ENCODE measurements around the gene DCLK1. TPM values are rescaled to one million over a fixed set of nuclear protein-coding genes. Genes with fewer than 3 reads are reported as not detected.

Gene DCLK1
- total RNA-seq, 1 experiment from 2014 or later, result 36.2 TPM

DNA sequence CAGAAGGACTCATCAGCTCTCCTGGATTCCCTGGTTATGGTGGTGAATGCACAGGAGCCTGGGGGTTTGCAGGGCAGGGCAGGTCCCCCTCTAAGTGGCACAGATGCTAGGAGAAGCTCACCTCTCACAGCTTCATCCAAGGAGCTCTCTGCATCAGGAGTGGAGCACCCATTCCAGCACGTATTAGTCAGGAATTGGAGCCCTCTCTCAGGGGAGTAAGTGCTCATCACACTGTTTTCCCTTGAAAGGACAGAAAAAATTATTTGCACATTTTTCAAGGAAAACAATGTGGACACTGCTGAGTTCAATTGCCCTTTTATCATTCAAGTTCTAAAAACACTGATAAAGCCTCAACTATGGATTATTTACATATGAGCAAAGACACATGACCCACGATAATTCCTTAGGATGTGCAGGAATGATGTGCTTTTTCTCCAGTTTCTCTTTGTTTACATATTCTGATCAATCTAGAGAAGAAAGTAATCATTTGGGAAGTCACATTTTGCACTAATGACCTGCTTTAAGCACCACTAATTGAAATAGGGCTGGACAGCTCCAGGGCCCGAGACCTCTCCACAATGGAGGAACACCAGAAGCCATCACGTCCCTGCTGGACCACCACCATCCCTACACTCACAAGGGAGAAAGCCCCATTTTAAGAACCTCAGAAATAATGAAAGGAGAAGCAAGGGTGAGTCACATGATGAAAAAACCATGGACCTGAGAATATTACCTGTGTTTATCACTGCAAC is 42.6 kb upstream of the DCLK1 start:
- Histone ChIP-seq H3K23me2 (ENCODE audit: insufficient read length, low read depth, low read length, poor library complexity, severe bottlenecking) (no peaks in the 10 kb centered on the region), H3K79me1 (ENCODE audit: insufficient read depth, low read depth, low read length, poor library complexity, severe bottlenecking) (no peaks in the 10 kb centered on the region), H4K91ac (ENCODE audit: insufficient read length, low read depth, low read length) (no peak overlapping the region), H3K14ac (ENCODE audit: insufficient read depth, low read length) (no peak overlapping the region), H2BK20ac (ENCODE audit: low read depth, low read length, poor library complexity, severe bottlenecking) (no peak overlapping the region), H3K9ac (ENCODE audit: extremely low read depth, insufficient read length, low read length) (no peak overlapping the region), H3K4me1 (ENCODE audit: insufficient read depth, low read length) (no peaks in the 10 kb centered on the region), H3K4me2 (ENCODE audit: insufficient read depth, insufficient read length, low read length) (no peak overlapping the region), H3K27ac (ENCODE audit: insufficient read length, low read depth, low read length) (no peak overlapping the region), H4K5ac (ENCODE audit: insufficient read length, low read depth, low read length) (no peak overlapping the region), H2BK15ac (ENCODE audit: low read depth, low read length) (no peak overlapping the region), H2AK5ac (ENCODE audit: insufficient read length, low read length) (no peak overlapping the region), H2BK12ac (ENCODE audit: insufficient read length, low read depth, low read length) (no peak overlapping the region), H3K56ac (ENCODE audit: insufficient read length, low read depth, low read length) (no peak overlapping the region), H3K79me2 (ENCODE audit: insufficient read depth, low read length) (no peaks in the 10 kb centered on the region), H3K23ac (ENCODE audit: insufficient read length, low read depth, low read length) (no peak overlapping the region), H4K20me1 (ENCODE audit: control insufficient read depth, insufficient read depth, insufficient read length) (no peaks in the 10 kb centered on the region), H3K4ac (ENCODE audit: low read depth, low read length) (no peak overlapping the region), H3T11ph (ENCODE audit: low read length) (no peak overlapping the region), H3K18ac (ENCODE audit: insufficient read length, low read depth, low read length) (no peak overlapping the region), H2AFZ (ENCODE audit: low read length) (no peak overlapping the region), H4K8ac (replicated peaks; ENCODE audit: insufficient read length, low read depth, low read length) (no peak overlapping the region), H2BK120ac (ENCODE audit: low read depth, low read length, poor library complexity, severe bottlenecking) (no peak overlapping the region), H2BK5ac (ENCODE audit: insufficient read length, low read length) (no peak overlapping the region), H3K27me3 (ENCODE audit: insufficient read depth, low read length) (no peaks in the 10 kb centered on the region), H3K9me3 (ENCODE audit: control insufficient read depth, low read depth, low read length) (no peaks in the 10 kb centered on the region)
- DNase-seq, result no peak
- TF ChIP-seq, protein P1, sequence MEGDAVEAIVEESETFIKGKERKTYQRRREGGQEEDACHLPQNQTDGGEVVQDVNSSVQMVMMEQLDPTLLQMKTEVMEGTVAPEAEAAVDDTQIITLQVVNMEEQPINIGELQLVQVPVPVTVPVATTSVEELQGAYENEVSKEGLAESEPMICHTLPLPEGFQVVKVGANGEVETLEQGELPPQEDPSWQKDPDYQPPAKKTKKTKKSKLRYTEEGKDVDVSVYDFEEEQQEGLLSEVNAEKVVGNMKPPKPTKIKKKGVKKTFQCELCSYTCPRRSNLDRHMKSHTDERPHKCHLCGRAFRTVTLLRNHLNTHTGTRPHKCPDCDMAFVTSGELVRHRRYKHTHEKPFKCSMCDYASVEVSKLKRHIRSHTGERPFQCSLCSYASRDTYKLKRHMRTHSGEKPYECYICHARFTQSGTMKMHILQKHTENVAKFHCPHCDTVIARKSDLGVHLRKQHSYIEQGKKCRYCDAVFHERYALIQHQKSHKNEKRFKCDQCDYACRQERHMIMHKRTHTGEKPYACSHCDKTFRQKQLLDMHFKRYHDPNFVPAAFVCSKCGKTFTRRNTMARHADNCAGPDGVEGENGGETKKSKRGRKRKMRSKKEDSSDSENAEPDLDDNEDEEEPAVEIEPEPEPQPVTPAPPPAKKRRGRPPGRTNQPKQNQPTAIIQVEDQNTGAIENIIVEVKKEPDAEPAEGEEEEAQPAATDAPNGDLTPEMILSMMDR (conservative IDR thresholded peaks at IDR 0.05), result no peak
- Mint-ChIP-seq H3K27ac (no peak overlapping the region), H3K4me1 (peaks cover 6 to 15% of the 10 kb centered on the region in 2 experiments; a peak in 3 of 4 replicates), H3K4me3 (no peak overlapping the region), H3K36me3 (ENCODE audit: insufficient read depth in 1 of 3, low read depth in 3 of 3) (no peaks in the 10 kb centered on the region), H3K27me3 (ENCODE audit: low read depth) (no peaks in the 10 kb centered on the region), H3K9me3 (no peaks in the 10 kb centered on the region)
- no CpG with 5 or more reads among the region's 4 CpGs for WGBS (ENCODE audit: extremely low coverage, insufficient read length, low lambda C conversion rate)
